ENCODE results near the gene TMEM259. TPM values are rescaled to one million over a fixed set of nuclear protein-coding genes. Genes with fewer than 3 reads are reported as not detected.
A peak's percentile ranks its signal among the peaks of the same experiment; 100 is the strongest.

Gene TMEM259
- total RNA-seq, 2 donors from 2014 or later: 216 to 377 TPM

DNA sequence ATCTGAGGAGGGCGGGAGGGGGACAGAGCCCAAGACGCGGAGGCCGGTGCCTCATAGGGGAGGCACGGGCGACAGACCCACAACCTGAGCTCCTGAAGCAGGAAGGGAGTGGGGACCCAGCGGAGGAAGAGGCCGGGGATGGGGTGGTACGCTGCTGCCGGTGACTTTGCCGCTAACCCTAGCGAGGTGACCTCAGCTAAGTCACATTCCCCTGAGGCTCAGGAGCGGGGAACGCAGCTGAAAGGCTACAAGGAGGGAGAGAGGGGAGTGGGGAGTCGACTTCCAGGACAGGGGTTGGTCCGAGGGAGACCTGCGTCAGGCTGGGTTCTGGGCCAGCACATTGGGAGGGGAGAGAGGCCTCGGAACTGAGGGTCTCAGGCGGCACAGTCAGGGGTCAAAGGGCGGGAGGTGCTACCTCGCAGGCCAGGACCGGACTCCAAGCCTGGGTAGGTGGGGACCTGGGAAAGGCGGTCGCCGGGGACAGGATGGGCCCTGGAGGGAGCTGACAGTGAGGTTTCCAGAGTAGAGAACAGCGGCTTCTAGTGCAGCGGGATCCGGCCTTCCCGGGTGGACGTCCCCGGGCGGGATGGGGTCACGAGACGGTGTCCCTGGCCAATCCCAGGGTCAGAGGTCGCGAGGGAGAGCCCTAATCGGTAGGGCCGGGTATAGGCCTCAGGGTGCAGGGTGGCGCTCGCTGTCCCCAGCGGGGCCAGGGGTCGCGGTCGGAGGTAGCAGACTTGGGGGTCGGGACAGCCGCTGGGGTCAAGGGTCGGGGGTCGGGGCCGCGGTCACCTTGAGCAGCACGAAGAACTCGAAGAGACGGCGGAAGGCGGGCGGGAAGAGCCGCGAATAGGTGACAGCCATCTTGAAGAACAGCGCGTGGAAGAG lies 699 bp downstream of the TMEM259 start:
- H3K27ac ChIP-seq: peak overlapping the region; percentile 86 to 91
- no peak for TF ChIP-seq POLR2A (IDR thresholded peaks at IDR 0.05)
- no peak for TF ChIP-seq POLR2AphosphoS5 (IDR thresholded peaks at IDR 0.05)
- TF ChIP-seq CTCF (IDR thresholded peaks at IDR 0.05): no peak
- intact Hi-C loops (cut with DNase I): no loop called here
- no peaks in the 10 kb centered on the region for H3K9me3 ChIP-seq
- H3K36me3 ChIP-seq: no peaks in the 10 kb centered on the region
- 1% methylated on average over 60 of the region's 60 CpGs for WGBS
- peak overlapping the region; percentile 79 to 86 for H3K4me3 ChIP-seq
- peaks cover 40% of the 10 kb centered on the region for H3K4me1 ChIP-seq (replicated peaks)
- no peaks in the 10 kb centered on the region for H3K27me3 ChIP-seq (replicated peaks; ENCODE audit: insufficient read depth)
- no peak for DNase-seq (ENCODE audit: low spot score)

DNA sequence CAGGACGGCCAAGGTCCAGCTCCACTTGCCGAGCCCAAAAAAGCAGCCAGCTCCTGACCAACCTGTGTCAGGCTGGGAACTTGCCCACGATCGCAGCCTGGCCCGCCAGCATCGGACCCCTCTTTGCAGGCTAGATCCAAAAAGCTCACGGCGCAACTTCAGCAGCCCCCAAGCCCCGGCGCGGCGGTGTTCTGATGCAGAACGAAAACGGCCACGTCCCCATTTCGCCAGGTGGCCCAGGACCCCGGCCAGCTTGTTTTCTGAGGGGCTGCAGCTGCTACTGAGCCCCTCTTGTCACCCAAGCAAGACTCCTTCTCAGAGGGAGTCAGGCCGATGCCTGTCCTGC lies 1.3 kb downstream of the TMEM259 start:
- TF ChIP-seq POLR2A (IDR thresholded peaks at IDR 0.05): no peak
- no peak for TF ChIP-seq CTCF (IDR thresholded peaks at IDR 0.05)
- no peak for TF ChIP-seq POLR2AphosphoS5 (IDR thresholded peaks at IDR 0.05)
- no peak for DNase-seq (ENCODE audit: low spot score)
- H3K27me3 ChIP-seq (replicated peaks; ENCODE audit: insufficient read depth): no peaks in the 10 kb centered on the region
- no peaks in the 10 kb centered on the region for H3K9me3 ChIP-seq
- peaks cover 40% of the 10 kb centered on the region for H3K4me1 ChIP-seq (replicated peaks)
- 62% methylated on average over 18 of the region's 18 CpGs for WGBS
- peak overlapping the region; percentile 79 to 86 for H3K4me3 ChIP-seq
- H3K36me3 ChIP-seq: no peaks in the 10 kb centered on the region
- H3K27ac ChIP-seq: peak overlapping the region in 1 of 2 donors; percentile 91
- intact Hi-C loops (cut with DNase I): no loop called here

- intact Hi-C loops (cut with DNase I): no loop called here
- no peaks in the 10 kb centered on the region for H3K9me3 ChIP-seq
- H3K4me1 ChIP-seq (replicated peaks): peaks cover 40% of the 10 kb centered on the region
- no peak overlapping the region for H3K27ac ChIP-seq
- WGBS: 38% methylated on average over 16 of the region's 17 CpGs
- no peak for DNase-seq (ENCODE audit: low spot score)
- H3K27me3 ChIP-seq (replicated peaks; ENCODE audit: insufficient read depth): no peaks in the 10 kb centered on the region
- no peaks in the 10 kb centered on the region for H3K36me3 ChIP-seq
- peak overlapping the region; percentile 79 to 86 for H3K4me3 ChIP-seq
- TF ChIP-seq CTCF (IDR thresholded peaks at IDR 0.05) (no peak), POLR2A (IDR thresholded peaks at IDR 0.05) (no peak), POLR2AphosphoS5 (IDR thresholded peaks at IDR 0.05) (no peak)
Observed at GRCh38 chr19:1018932-1019615, 1.8 kb downstream of the TMEM259 start.

DNA sequence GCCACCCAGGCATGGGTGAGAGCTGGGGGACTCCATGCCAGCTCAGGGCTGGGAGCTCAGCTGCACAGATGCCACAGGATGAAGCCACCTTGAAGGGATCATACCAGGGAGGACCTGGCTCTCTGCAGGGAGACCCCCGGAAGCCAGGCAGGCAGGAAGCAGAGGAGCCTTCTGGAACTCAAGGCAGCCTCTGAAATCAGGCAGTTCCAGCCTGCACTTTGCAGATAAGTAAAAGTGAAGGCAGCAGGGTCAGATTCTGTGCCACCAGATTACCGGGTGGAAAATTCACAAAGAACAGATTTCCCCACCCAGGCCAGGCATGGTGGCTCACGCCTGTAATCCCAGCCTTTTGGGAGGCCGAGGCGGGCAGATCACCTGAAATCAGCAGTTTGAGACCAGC lies 2.5 kb downstream of the TMEM259 start:
- no peak for TF ChIP-seq POLR2AphosphoS5 (IDR thresholded peaks at IDR 0.05)
- no peak for TF ChIP-seq CTCF (IDR thresholded peaks at IDR 0.05)
- 83% methylated on average over 5 of the region's 5 CpGs for WGBS
- Histone ChIP-seq H3K4me3 (no peak overlapping the region), H3K27ac (no peak overlapping the region), H3K27me3 (replicated peaks; ENCODE audit: insufficient read depth) (no peaks in the 10 kb centered on the region), H3K4me1 (replicated peaks) (peaks cover 40% of the 10 kb centered on the region), H3K9me3 (no peaks in the 10 kb centered on the region), H3K36me3 (no peaks in the 10 kb centered on the region)
- DNase-seq (ENCODE audit: low spot score): no peak
- intact Hi-C loops (cut with DNase I): no loop called here
